ENCODE results near the gene PIK3C2G. TPM values are rescaled to one million over a fixed set of nuclear protein-coding genes. Genes with fewer than 3 reads are reported as not detected.
"Not testable (repeated sequence)": the region's sequence is repeated elsewhere in the genome, so short reads cannot be mapped to it uniquely, and the experiment has no call there.

Gene PIK3C2G
- total RNA-seq, 1 experiment from 2014 or later, result not detected

DNA sequence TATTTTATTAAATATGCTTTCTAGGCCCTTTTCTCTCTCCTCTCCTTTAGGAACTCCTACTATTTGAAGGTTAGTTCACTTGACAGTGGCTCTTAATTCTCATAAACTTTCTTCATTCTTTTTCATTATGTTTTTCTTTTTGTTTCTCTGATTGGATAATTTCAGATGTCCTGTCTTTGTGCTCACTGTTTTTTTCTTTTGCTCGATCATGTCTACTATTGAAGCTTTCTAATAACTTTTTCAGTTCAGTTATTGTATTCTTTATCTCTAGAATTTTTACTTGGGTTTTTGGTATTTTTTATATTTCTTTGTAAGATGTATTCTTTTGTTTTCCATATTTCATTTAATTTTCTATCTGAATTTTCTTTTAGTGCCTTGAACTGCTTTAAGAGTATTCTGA lies 261.5 kb downstream of the PIK3C2G start:
- Histone ChIP-seq H3K9me3 (ENCODE audit: control insufficient read depth in 1 of 2, insufficient read depth in 1 of 2, low read depth in 1 of 2, low read length in 2 of 2) (peaks cover 4 to 7% of the 10 kb centered on the region in 2 experiments; a peak in 3 of 4 replicates), H3K27ac (ENCODE audit: low read depth, low read length) (no peak overlapping the region), H3K9me2 (ENCODE audit: insufficient read depth) (no peaks in the 10 kb centered on the region; the same call in 1 of the 2 replicates), H3K9ac (ENCODE audit: low read length) (no peak overlapping the region), H3K27me3 (ENCODE audit: insufficient read depth, low read length) (no peaks in the 10 kb centered on the region), H2AFZ (ENCODE audit: low read depth, low read length, poor library complexity, severe bottlenecking) (no peak overlapping the region), H3K4me2 (ENCODE audit: low read length) (no peak overlapping the region), H3K36me3 (ENCODE audit: control insufficient read depth in 1 of 2, insufficient read depth in 2 of 2, low read length in 2 of 2) (no peaks in the 10 kb centered on the region), H3K4me3 (replicated peaks in 1 of 2; ENCODE audit: low read depth in 1 of 2, low read length in 2 of 2) (no peak overlapping the region), H3K79me2 (ENCODE audit: insufficient read depth, low read length) (no peaks in the 10 kb centered on the region), H4K20me1 (ENCODE audit: insufficient read depth) (no peaks in the 10 kb centered on the region), H3K4me1 (ENCODE audit: control insufficient read depth in 1 of 2, insufficient read depth in 2 of 2, low read length in 2 of 2) (no peaks in the 10 kb centered on the region)
- POLR2A ChIA-PET, result no interaction called here
- CTCF ChIA-PET, result no interaction called here
- no peak for DNase-seq (ENCODE audit: low read depth, low spot score)
- BruUV-seq (replicated peaks), result no TSS peak
- TF ChIP-seq, protein P1, sequence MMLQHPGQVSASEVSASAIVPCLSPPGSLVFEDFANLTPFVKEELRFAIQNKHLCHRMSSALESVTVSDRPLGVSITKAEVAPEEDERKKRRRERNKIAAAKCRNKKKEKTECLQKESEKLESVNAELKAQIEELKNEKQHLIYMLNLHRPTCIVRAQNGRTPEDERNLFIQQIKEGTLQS (IDR thresholded peaks at IDR 0.05), result no peak
- TF ChIP-seq EZH2 (IDR thresholded peaks at IDR 0.05) (no peak), POLR2A (IDR thresholded peaks at IDR 0.05; ENCODE audit: borderline replicate concordance, extremely low read depth, insufficient read depth, insufficient read length) (no peak), EZH2phosphoT487 (IDR thresholded peaks at IDR 0.05; ENCODE audit: borderline replicate concordance) (no peak), SIN3A (IDR thresholded peaks at IDR 0.05; ENCODE audit: low read depth) (no peak), SRF (IDR thresholded peaks at IDR 0.05; ENCODE audit: low read depth) (no peak), ZNF274 (IDR thresholded peaks at IDR 0.05; ENCODE audit: low read depth, low read length) (no peak), ZFX (IDR thresholded peaks at IDR 0.05) (no peak), CEBPB (IDR thresholded peaks at IDR 0.05; ENCODE audit: low read depth) (no peak), TCF7L2 (IDR thresholded peaks at IDR 0.05; ENCODE audit: borderline replicate concordance, extremely low read depth, insufficient read depth, insufficient read length) (no peak), FOSL1 (IDR thresholded peaks at IDR 0.05; ENCODE audit: low read depth) (no peak), EGR1 (IDR thresholded peaks at IDR 0.05; ENCODE audit: low read depth) (no peak), RAD21 (IDR thresholded peaks at IDR 0.05; ENCODE audit: low read depth) (no peak)
- TF ChIP-seq, protein P2, sequence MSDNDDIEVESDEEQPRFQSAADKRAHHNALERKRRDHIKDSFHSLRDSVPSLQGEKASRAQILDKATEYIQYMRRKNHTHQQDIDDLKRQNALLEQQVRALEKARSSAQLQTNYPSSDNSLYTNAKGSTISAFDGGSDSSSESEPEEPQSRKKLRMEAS (IDR thresholded peaks at IDR 0.05), result no peak
- no peak for ATAC-seq
- intact Hi-C loops (cut with micrococcal nuclease), result no loop called here
- RAD21 ChIA-PET (ENCODE audit: low non-redundant PET in 1 of 2, low total read pairs in 2 of 2, uncharacterized antibody in 2 of 2, unreplicated experiment in 2 of 2), result no interaction called here

DNA sequence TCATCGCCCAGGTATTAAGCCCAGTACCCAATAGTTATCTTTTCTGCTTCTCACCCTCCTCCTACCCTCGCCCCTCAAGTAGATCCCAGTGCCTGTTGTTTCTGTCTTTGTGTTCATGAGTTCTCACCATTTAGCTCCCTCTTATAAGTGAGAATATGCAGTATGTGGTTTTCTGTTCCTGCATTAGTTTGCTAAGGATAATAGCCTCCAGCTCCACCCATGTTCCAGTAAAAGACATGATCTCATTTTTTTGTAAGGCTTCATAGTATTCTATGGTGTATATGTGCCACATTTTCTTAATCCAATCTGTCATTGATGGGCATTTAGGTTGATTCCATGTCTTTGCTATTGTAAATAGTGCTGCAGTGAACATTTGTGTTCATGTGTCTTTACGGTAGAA lies 281.2 kb downstream of the PIK3C2G start:
- ATAC-seq; H3K27ac ChIP-seq (ENCODE audit: low read depth, low read length); H2AFZ ChIP-seq (ENCODE audit: low read depth, low read length, poor library complexity, severe bottlenecking); H3K9me2 ChIP-seq (ENCODE audit: insufficient read depth); CTCF ChIA-PET; H3K79me2 ChIP-seq (ENCODE audit: insufficient read depth, low read length); H3K9ac ChIP-seq (ENCODE audit: low read length); H3K4me1 ChIP-seq (ENCODE audit: control insufficient read depth in 1 of 2, insufficient read depth in 2 of 2, low read length in 2 of 2); H3K4me2 ChIP-seq (ENCODE audit: low read length); H3K4me3 ChIP-seq (replicated peaks in 1 of 2; ENCODE audit: low read depth in 1 of 2, low read length in 2 of 2); RAD21 ChIA-PET (ENCODE audit: low non-redundant PET in 1 of 2, low total read pairs in 2 of 2, uncharacterized antibody in 2 of 2, unreplicated experiment in 2 of 2); H3K27me3 ChIP-seq (ENCODE audit: insufficient read depth, low read length); POLR2A ChIA-PET; intact Hi-C loops (cut with micrococcal nuclease); H3K36me3 ChIP-seq (ENCODE audit: control insufficient read depth in 1 of 2, insufficient read depth in 2 of 2, low read length in 2 of 2); H4K20me1 ChIP-seq (ENCODE audit: insufficient read depth); DNase-seq (ENCODE audit: low read depth, low spot score); H3K9me3 ChIP-seq (ENCODE audit: control insufficient read depth in 1 of 2, insufficient read depth in 1 of 2, low read depth in 1 of 2, low read length in 2 of 2); BruUV-seq (replicated peaks): not testable (repeated sequence)

Data from HCT116 (cell line).